HUES6 (cell line): ENCODE measurements around the gene DDX19B.
"Not testable (repeated sequence)": the region's sequence is repeated elsewhere in the genome, so short reads cannot be mapped to it uniquely, and the experiment has no call there.

Experiments
- H3K27ac ChIP-seq: 2 replicates; pipeline ENCODE4 v1.7.0; 2013; ENCODE audit warnings: low read depth, mild to moderate bottlenecking, low read length, inconsistent platforms
- H3K27me3 ChIP-seq: 2 replicates; pipeline ENCODE4 v1.6.1; 2013; ENCODE audit warnings: low read length; ENCODE audit not compliant: control insufficient read depth, insufficient read depth
- H3K36me3 ChIP-seq: 2 replicates; pipeline ENCODE4 v1.6.1; 2013; ENCODE audit warnings: low read length; ENCODE audit not compliant: control insufficient read depth, insufficient read depth
- H3K4me1 ChIP-seq: 2 replicates; pipeline ENCODE4 v1.6.1; 2013; ENCODE audit warnings: low read length; ENCODE audit not compliant: control insufficient read depth, insufficient read depth
- H3K4me3 ChIP-seq: 2 replicates; pipeline ENCODE4 v1.5.1; 2013; ENCODE audit warnings: low read depth, low read length
- H3K9ac ChIP-seq: one replicate; pipeline ENCODE4 v1.6.1; 2013; ENCODE audit warnings: mild to moderate bottlenecking, low read length
- H3K9me3 ChIP-seq: 2 replicates; pipeline ENCODE4 v1.6.1; 2013; ENCODE audit warnings: low read depth, low read length; ENCODE audit not compliant: control insufficient read depth, insufficient read depth

DDX19B gene

DNA sequence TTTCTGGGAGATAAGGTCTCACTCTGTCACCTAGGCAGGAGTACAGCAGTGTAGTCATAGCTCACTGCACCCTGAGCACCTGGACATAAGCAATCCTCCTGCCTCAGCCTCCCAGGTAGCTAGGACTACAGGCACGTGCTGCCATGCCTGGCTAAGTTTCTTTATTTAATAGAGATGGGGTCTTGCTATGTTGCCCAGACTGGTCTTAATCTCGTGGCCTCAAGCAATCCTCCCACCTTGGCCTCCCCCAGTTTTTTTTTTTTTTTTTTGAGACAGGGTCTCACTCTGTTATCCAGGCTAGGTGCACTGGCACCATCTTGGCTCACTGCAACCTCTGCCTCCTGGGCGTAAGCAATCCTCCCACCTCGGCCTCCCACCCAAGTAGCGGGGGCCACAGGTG, 21.1 kb downstream of the DDX19B start:
- Histone ChIP-seq H3K4me1 (no peaks in the 10 kb centered on the region), H3K27me3 (no peaks in the 10 kb centered on the region), H3K27ac (no peak overlapping the region), H3K9ac (no peak overlapping the region), H3K9me3 (no peaks in the 10 kb centered on the region), H3K4me3 (no peak overlapping the region), H3K36me3 (peaks cover 63% of the 10 kb centered on the region)

DNA sequence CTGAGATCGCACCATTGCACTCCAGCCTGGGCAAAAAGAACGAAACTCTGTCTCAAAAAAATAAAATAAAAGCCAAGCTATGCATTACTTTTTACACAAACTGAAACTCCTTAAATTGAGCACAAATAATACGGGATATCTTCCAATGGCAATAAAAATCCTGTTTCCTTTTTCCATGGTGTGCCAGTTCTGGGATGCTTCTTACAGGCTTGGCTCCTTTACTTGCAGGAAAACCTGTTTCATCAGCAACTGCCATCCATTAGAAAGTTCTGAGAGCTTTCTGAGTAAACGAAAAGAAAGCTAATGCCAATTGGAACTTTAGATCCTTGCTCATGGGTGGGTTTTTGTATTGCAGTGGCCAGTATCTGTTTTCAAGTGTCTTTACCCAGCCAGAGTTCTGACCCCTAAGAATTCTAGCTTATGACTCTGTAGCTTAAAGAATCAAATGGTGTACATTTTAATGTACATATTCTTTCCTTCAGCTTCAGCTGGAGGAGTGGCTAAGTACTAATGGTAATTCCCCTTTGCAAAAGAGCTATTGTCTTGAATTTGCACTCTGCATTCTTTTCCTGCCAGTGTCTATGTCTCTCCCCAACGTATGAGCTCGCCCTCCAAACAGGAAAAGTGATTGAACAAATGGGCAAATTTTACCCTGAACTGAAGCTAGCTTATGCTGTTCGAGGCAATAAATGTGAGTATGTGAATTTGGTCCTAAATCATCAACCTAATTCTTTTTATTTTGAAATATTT, 26.2 kb downstream of the DDX19B start:
- Histone ChIP-seq H3K4me1 (no peaks in the 10 kb centered on the region), H3K9ac (no peak overlapping the region), H3K27ac (no peak overlapping the region), H3K9me3 (no peaks in the 10 kb centered on the region), H3K36me3 (peaks cover 51% of the 10 kb centered on the region), H3K4me3 (no peak overlapping the region), H3K27me3 (no peaks in the 10 kb centered on the region)

DNA sequence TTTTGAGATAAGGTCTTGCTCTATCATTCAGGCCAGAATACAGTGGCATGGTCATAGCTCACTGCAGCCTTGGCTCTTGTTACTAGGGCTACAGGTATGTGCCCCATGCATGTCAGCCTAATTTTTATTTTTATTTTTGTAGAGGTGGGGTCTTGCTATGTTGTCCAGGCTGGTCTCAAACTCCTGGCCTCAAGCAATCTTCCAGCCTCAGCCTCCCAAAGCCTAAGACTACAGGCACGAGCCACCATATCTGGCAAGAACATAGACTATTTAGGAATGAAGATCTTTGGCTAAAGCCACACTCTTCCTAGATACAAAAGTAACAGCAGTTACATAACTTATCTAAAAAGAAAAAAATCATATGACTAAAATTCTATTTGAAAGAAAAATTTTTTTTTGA, 32.1 kb downstream of the DDX19B start:
- peaks cover 58% of the 10 kb centered on the region for H3K36me3 ChIP-seq
- no peak overlapping the region for H3K27ac ChIP-seq
- no peaks in the 10 kb centered on the region for H3K27me3 ChIP-seq
- no peaks in the 10 kb centered on the region for H3K9me3 ChIP-seq
- H3K4me1 ChIP-seq, result no peaks in the 10 kb centered on the region
- no peak overlapping the region for H3K4me3 ChIP-seq
- H3K9ac ChIP-seq, result no peak overlapping the region

DNA sequence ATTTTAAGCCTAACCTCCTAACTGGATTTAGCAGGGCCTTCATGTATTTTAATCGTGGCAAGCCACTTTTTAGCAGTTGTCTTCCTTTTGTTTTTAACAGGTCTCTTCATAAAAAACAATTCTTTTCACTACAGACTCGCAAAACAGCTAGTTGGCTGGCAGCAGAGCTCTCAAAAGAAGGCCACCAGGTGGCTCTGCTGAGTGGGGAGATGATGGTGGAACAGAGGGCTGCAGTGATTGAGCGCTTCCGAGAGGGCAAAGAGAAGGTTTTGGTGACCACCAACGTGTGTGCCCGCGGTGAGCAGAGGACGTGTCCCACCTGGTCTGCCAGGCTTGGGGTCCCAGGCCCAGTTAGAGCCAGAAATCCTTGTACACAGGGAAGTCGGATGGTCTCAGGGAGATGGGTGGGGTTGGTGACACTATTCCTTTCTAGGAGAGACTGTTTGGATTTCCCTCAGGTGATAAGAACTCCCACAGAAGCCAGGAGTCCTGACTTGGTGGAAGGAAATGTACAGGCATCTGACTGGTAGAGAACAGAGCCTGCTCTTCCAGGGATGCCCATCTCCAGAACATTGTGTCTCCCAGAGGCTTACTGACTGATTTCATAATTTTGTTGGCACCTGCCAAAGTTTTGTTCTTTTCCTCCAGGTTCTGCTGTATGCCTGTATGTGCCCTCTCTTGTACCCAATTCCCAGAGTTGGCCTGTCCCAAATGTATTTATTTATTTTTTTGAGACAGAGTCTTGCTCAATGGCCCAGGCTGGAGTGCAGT, 32.8 kb downstream of the DDX19B start:
- H3K27ac ChIP-seq, result no peak overlapping the region
- H3K36me3 ChIP-seq, result peaks cover 57% of the 10 kb centered on the region
- no peaks in the 10 kb centered on the region for H3K27me3 ChIP-seq
- H3K9ac ChIP-seq, result no peak overlapping the region
- H3K9me3 ChIP-seq, result no peaks in the 10 kb centered on the region
- H3K4me1 ChIP-seq, result no peaks in the 10 kb centered on the region
- H3K4me3 ChIP-seq, result no peak overlapping the region

DNA sequence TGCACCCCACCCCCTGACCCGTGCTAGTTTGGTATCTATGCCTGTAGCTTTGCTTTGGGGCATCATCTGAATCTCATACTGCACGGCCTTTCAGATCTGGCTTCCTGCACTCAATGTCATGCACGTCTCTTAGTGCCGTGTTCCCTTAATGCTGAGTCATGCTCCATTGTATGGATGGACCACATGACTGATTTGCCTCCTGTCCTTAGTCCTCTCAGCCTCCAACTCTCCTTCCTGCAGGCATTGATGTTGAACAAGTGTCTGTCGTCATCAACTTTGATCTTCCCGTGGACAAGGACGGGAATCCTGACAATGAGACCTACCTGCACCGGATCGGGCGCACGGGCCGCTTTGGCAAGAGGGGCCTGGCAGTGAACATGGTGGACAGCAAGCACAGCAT, 33.7 kb downstream of the DDX19B start:
- peaks cover 55% of the 10 kb centered on the region for H3K36me3 ChIP-seq
- not testable (repeated sequence) for H3K27ac ChIP-seq, H3K4me1 ChIP-seq, H3K9ac ChIP-seq, H3K27me3 ChIP-seq, H3K9me3 ChIP-seq, H3K4me3 ChIP-seq

DNA sequence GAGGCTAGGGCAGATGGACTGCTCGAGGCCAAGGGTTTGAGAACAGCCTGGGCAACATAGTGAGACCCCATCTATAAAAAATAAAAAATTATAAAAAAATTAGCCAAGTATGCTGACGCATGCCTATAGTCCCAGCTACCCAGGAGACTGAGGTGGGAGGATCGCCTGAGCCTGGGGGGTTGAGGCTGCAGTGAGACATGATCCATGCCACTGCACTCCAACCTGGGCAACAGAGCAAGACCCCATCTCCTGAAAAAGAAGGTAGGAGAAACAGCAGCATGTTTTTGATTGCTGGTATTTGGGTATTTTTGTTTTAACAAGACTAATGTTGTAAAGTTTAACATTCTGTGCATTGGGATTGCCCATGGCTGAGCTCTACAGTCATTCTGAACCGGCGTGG, 38.8 kb downstream of the DDX19B start:
- peaks cover 8% of the 10 kb centered on the region; the same call in 1 of the 2 replicates for H3K4me1 ChIP-seq

DNA sequence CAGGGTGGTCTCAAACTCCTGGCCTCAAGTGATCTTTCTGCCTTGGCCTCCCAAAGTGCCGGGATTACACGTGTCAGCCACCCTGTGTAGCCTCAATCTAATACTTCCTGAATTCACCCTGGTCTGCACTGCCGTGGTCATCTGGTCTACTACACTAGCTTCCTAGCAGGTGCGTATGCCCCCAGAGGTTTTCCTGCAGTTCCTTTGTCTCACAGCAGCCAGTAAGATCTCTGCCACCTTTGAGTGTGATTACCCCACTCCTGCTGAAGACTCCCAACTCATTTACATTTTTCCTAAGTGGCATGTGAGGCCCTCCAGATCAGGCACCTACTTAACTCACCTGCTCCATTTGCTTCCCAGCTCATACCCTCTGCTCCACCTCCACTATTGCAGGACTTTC, 42.6 kb downstream of the DDX19B start:
- Histone ChIP-seq H3K36me3 (0 out of 2 replicates have a peak, but pooled peaks cover 2% of the 10 kb centered on the region), H3K9ac (no peak overlapping the region), H3K4me1 (peaks cover 8% of the 10 kb centered on the region; the same call in 1 of the 2 replicates), H3K4me3 (no peak overlapping the region), H3K9me3 (no peaks in the 10 kb centered on the region), H3K27ac (no peak overlapping the region), H3K27me3 (no peaks in the 10 kb centered on the region)

More for the DNA sequence above, 38.8 kb downstream of the DDX19B start:
- no peaks in the 10 kb centered on the region for H3K27me3 ChIP-seq
- H3K9me3 ChIP-seq, result no peaks in the 10 kb centered on the region
- H3K36me3 ChIP-seq, result peaks cover 26% of the 10 kb centered on the region
- H3K9ac ChIP-seq, result no peak overlapping the region
- no peak overlapping the region for H3K27ac ChIP-seq
- H3K4me3 ChIP-seq, result no peak overlapping the region

DNA sequence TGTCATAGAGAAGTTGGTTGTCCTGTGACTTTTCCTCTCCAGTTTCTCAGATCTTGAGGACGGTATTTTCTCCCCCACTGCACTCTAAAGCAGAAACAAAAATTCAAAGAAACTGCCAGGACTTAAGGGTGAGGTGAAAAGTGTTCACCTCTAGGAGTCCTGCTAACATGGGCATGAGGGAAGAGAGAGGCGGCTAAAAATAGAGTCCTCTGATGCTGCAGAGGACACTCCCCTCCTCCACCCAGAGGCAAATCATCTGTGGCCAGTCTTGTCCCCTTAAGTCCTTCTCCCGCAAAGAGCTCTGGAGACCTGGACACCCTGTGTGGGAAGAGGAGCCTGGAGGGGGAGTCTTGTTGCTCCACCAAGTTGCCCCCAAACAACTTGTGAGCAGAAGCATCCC, 43.0 kb downstream of the DDX19B start:
- Histone ChIP-seq H3K27ac (no peak overlapping the region), H3K9me3 (no peaks in the 10 kb centered on the region), H3K9ac (no peak overlapping the region), H3K4me1 (peaks cover 8% of the 10 kb centered on the region; the same call in 1 of the 2 replicates), H3K4me3 (no peak overlapping the region), H3K27me3 (no peaks in the 10 kb centered on the region), H3K36me3 (0 out of 2 replicates have a peak, but pooled peaks cover 2% of the 10 kb centered on the region)

DNA sequence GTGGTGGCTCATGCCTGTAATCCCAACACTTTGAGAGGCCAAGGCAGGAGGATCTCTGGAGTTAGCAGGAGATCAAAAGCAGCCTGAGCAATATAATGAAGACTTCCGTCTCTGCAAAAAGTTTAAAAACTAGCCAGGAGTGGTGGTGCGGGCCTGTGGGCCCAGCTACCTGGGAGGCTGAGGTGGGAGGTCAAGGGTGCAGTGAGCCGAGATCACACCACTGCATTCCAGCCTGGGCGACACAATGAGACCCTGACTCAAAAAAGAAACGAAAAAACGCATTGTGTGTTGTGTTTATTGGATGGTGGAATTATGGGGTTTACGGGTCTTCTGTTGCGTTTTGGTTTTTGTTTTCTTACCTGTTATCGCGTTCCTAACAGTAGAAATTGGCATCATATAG, 46.9 kb downstream of the DDX19B start:
- peak overlapping the region; percentile 20; the same call in 1 of the 2 replicates for H3K27ac ChIP-seq

DNA sequence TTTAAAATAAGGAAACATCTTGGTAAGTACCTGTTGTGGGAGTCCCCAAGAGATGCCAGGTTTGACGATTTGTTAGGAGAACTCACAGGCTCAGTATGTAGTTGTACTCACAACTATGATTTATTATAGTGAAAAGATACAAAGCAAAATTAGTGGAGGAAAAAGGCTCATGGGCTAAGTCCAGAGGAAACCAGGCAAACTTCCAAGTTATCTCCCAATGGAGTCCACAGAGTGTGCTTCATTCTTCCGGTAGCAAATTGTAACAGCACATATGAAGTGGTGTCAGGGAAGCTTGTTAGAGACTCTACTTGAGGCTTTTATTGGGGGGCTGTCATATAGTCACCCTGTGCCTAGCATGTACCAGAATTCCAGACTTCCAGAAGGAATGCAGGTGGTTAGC, 50.0 kb downstream of the DDX19B start:
- H3K27me3 ChIP-seq, result no peaks in the 10 kb centered on the region
- peaks cover 4% of the 10 kb centered on the region; the same call in 1 of the 2 replicates for H3K4me1 ChIP-seq
- H3K36me3 ChIP-seq, result peaks cover 33% of the 10 kb centered on the region
- H3K9ac ChIP-seq, result no peak overlapping the region
- H3K4me3 ChIP-seq, result no peak overlapping the region
- no peak overlapping the region for H3K27ac ChIP-seq
- H3K9me3 ChIP-seq, result no peaks in the 10 kb centered on the region

More for the DNA sequence above, 46.9 kb downstream of the DDX19B start:
- peak overlapping the region; percentile 91 for H3K4me3 ChIP-seq
- no peaks in the 10 kb centered on the region for H3K27me3 ChIP-seq
- H3K36me3 ChIP-seq, result peaks cover 20% of the 10 kb centered on the region
- H3K4me1 ChIP-seq, result peaks cover 11% of the 10 kb centered on the region; the same call in 1 of the 2 replicates
- H3K9me3 ChIP-seq, result no peaks in the 10 kb centered on the region
- peak overlapping the region; percentile 66 for H3K9ac ChIP-seq

DNA sequence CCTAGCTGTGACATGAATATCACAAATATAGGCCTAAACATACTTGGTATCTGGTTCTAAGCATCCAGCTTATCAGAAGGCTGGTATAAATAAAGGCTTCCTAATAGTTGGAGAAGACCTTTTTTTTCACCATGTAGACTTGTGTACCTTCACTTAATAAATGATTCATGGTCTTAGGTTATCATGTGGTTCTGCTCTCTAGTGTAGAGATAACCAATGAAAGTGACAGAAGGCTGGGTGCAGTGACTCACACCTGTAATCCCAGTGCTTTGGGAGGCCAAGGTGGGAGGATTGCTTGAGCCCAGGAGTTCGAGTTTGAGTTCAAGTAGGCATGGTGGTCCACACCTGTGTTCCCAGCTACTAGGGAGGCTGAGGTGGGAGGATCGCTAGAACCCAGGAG, 50.8 kb downstream of the DDX19B start:
- no peaks in the 10 kb centered on the region for H3K27me3 ChIP-seq
- peaks cover 4% of the 10 kb centered on the region; the same call in 1 of the 2 replicates for H3K4me1 ChIP-seq
- no peak overlapping the region for H3K27ac ChIP-seq
- H3K36me3 ChIP-seq, result peaks cover 39% of the 10 kb centered on the region
- no peak overlapping the region for H3K9ac ChIP-seq
- no peak overlapping the region for H3K4me3 ChIP-seq
- H3K9me3 ChIP-seq, result no peaks in the 10 kb centered on the region
